Astrocyte of the cerebellum (primary cell): Measurements from ENCODE around the gene ACIN1.

ENCODE experiments used
- DNase-seq: peaks from one replicate; pipeline ENCODE4 v3.0.0-alpha.2; 2011; ENCODE audit warnings: low read depth
- H3K4me3 ChIP-seq: 2 replicates; pipeline ENCODE4 v1.5.1; 2011; ENCODE audit warnings: mild to moderate bottlenecking, low read depth, low read length, moderate library complexity
- in situ Hi-C: cut with HindIII; loops from 2 replicates; pipeline ENCODE4 v1.10.0; 2017; ENCODE audit warnings: low sequenced_read_pairs
- TF ChIP-seq, protein P1 (sequence below): IDR thresholded peaks from 2 replicates; pipeline ENCODE4 v1.5.1; 2012; ENCODE audit warnings: low read length, low read depth, moderate library complexity, mild to moderate bottlenecking; ENCODE audit errors: missing control alignments

The ACIN1 gene

DNA sequence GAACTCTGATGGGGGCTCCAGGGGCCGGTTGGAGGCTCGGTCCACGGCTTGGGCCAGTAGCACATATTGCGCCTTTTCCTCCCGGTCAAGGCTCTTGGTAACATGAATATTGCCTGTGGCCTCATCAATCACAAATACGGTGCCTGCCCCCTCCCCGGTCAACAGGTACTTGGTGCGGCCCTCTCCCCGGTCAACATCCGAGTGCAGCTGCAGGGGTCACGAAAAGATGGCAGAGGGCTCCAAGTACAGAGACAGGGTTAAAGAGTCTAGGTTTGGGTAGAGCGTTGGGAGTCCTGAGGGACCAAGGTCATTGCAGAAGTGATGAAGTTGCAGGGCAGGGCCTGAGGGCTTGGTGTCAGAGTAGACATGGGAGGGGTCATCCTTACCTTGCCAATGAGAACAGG is 39.8 kb downstream of the ACIN1 start:
- DNase-seq = no peak
- TF ChIP-seq, protein P1, sequence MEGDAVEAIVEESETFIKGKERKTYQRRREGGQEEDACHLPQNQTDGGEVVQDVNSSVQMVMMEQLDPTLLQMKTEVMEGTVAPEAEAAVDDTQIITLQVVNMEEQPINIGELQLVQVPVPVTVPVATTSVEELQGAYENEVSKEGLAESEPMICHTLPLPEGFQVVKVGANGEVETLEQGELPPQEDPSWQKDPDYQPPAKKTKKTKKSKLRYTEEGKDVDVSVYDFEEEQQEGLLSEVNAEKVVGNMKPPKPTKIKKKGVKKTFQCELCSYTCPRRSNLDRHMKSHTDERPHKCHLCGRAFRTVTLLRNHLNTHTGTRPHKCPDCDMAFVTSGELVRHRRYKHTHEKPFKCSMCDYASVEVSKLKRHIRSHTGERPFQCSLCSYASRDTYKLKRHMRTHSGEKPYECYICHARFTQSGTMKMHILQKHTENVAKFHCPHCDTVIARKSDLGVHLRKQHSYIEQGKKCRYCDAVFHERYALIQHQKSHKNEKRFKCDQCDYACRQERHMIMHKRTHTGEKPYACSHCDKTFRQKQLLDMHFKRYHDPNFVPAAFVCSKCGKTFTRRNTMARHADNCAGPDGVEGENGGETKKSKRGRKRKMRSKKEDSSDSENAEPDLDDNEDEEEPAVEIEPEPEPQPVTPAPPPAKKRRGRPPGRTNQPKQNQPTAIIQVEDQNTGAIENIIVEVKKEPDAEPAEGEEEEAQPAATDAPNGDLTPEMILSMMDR = no peak
- in situ Hi-C loops = no loop called here
- H3K4me3 ChIP-seq = no peak overlapping the region

DNA sequence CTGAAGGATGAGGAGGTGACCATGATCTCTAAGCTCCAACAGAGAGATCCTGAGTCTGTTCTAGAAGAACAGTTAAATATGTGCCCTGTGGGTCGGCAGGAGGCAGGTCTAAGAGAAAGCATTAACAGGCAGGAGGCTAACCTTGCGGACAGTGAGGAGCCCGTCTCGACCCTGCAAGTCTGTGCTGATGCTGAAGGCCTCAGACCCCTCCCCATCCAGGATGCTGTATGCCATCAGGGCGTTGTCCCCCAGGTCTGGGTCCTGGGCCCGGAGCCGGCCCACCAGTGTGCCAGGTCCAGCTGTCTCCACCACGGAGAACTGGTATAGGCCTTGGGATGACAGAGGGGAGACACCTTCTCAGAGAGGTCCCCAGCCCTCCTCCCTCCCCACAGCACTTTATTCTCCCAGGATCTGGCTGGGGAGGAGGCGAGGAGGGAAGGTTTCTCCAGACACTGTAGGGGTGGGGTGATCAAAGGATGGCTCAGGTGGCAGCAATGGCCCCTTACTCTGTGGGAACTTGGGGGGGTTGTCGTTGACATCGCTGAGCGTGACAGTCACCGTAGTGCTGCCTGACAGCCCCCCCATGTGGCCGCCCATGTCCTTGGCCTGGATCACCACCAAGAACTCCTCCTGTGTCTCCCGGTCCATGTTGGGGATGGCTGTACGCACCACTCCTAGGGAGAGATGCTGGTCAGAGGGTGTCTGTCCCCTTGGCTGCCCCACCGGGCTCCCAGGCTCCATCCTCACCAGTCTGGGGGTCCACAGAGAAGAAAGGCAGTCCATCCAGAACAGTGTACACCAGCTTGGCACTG is 40.7 kb downstream of the ACIN1 start:
- DNase-seq = no peak
- in situ Hi-C loops = no loop called here
- no peak overlapping the region for H3K4me3 ChIP-seq
- TF ChIP-seq, protein P1 = peak; percentile 5

DNA sequence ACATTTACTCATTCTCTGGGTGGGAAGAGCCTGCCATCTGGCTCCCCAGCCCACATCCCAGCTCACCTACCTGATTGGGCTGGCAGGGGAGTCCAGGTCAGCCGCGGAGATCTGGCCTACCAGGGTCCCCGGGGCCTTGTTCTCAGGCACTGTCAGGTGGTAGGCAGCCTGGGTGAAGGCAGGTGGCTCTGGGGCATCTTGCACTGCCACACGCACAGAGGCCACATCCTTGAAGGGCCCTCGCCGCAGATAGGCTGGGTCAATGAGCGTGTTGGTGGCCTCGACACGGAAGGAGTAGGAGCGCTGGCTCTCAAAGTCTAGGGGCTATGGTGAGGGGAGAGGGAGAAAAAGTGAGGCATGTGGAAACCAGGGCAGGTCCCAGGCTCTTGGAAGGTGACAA is 41.5 kb downstream of the ACIN1 start:
- DNase-seq = no peak
- TF ChIP-seq, protein P1 = no peak
- H3K4me3 ChIP-seq = no peak overlapping the region
- in situ Hi-C loops = no loop called here

DNA sequence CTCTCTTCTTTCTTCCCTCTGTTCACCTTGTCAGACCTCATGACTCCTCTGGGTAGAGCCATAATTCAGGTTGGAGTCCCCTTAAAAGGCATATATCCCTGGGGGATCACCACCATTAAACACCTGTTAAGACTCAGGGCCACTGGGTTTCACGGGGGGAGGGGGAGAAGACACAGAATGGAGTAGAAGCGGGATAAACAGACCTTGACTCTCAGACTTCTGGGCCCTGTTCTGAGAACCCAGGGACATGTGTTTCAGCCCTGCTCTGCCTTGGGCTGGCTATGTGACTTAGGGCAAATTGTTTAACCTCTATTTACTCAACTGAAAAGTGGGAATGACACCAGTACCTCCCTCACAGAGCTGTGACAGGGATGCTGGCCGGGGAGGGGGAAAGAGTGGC is 42.3 kb downstream of the ACIN1 start:
- no peak for DNase-seq
- in situ Hi-C loops = no loop called here
- no peak overlapping the region for H3K4me3 ChIP-seq
- TF ChIP-seq, protein P1 = no peak

DNA sequence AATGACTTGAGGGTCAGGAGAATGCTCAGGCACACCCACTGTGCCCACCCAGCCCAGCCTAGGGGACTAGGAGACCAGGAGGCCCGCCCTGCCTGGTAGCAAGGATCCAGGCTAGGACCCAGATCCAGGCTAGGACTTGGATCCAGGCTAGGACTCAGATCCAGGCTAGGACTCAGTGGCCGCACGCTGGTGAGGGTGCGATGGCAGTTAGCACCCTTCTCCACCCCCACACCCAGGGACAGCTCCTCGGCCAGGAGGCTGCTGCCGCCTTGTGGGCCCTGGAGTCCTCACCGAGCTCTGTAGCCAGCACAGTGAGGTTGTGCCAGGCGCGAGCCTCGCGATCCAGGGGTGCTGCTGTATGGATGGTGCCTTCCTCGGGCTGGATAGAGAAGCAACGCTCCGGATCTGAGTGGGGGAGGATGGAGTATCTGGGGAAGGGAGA is 42.7 kb downstream of the ACIN1 start:
- no peak for DNase-seq
- TF ChIP-seq, protein P1 = peak; percentile 31
- in situ Hi-C loops = no loop called here
- no peak overlapping the region for H3K4me3 ChIP-seq

DNA sequence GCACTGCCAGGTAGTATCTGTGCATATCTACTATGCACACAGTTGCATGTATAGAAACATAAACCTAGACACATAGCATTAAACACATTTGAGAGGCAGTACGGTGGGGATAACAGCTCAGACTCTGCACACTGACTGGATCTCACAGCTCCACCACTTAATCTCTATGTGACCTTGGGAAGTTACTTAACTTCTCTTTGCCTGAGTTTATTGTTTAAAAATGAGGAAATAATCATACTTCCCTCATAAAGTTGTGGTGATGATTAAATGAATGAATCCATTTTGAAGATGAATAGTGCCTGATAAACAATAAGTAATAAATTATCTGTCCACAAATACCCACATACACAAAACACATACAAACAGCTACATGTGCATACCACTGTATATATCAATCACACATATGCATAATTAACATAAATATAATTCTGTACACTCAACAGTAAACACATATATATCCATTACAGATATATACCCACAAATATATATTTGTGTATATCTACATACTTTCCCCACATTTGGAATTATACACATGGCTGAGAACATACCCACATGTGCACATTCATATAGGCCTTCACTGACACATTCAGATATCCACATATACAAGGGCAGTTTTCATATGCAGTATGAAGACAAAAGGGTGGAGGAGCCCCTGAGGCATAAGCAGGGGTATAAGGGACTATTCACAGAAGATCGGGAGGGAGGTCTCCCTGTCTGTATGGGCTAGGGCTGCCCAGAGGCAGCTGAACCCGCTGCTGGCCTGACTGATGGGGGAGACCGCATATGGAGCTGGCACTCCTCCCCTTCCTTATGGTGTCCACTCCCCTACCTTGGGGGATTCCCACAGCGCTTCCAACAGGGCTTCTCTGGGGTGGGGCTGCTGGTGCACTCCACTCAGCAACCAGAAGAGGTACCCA is 43.5 kb downstream of the ACIN1 start:
- TF ChIP-seq, protein P1 = no peak
- DNase-seq = no peak
- H3K4me3 ChIP-seq = no peak overlapping the region
- in situ Hi-C loops = no loop called here
